AG10803 (cell line): ENCODE results near the gene ZBTB16.

ENCODE experiments used
- DNase-seq: peaks from one replicate; pipeline ENCODE4 v3.0.0; 2010; ENCODE audit warnings: low read depth
- H3K4me3 ChIP-seq: 2 replicates; pipeline ENCODE4 v1.5.1; 2011; ENCODE audit warnings: mild to moderate bottlenecking, low read length, control low read depth
- CTCF ChIP-seq: conservative IDR thresholded peaks from 2 replicates; pipeline ENCODE4 v1.5.1; 2011; ENCODE audit warnings: mild to moderate bottlenecking, low read length, control low read depth, inconsistent platforms

Gene ZBTB16

GRCh38 chr11:114129142-114129541 is 69.6 kb downstream of the ZBTB16 start:
- no peak for DNase-seq
- no peak for TF ChIP-seq CTCF
- H3K4me3 ChIP-seq: no peak overlapping the region

- no peak for TF ChIP-seq CTCF
- DNase-seq: no peak
- no peak overlapping the region for H3K4me3 ChIP-seq
Measured at GRCh38 chr11:114129699-114130098, 70.2 kb downstream of the ZBTB16 start.

GRCh38 chr11:114130115-114130576 is 70.6 kb downstream of the ZBTB16 start:
- no peak for DNase-seq
- no peak overlapping the region for H3K4me3 ChIP-seq
- no peak for TF ChIP-seq CTCF

DNA sequence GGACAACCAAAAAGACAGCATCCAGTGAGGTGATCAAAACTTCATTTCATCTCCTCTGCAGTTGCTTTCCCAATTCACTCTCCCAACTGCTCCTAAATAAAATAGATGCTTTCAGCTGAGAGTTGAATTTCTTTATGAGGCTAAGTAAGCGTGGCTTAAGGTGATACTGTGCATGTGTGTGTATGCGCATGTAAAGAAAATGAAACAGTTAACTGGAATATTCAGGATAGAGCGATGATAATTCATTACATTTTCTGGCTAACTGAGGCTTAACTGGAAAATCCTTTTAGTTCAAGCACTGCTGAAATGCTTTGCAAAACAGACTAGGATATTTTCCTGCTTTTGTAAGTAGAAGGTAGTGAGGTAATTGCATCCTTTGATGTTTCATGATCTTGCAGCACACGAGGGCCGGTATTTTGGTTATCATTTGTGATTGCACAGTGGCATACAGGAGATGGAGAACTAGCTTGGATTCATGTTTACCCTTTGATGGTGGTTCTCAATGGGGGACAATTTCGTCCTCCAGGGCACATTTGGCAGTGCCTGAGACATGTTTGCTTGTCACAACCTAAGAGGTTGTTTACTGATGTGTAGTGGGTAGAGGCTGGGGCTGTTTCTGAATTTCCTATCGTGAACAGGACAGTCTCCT is 71.2 kb downstream of the ZBTB16 start:
- TF ChIP-seq CTCF: no peak
- no peak overlapping the region for H3K4me3 ChIP-seq
- DNase-seq: no peak

DNA sequence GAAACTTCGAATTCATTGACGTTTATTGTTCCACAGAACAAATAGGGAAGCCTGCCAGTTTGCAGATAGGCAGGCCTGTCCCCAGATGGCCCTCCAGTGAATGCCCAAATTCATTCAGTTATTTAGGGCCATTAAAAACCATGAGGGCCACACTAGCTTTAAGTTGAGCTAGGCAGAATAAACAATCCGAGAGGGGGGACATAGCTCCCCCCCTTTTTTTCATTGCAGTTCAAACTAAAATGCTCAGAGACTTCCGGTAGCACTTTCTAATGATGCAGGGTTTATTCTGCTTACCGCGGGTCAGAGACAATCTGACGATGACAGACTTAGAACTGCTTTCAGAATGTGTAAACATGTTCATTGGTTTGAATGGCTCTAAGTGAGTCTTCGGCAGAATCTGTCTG is 72.0 kb downstream of the ZBTB16 start:
- no peak overlapping the region for H3K4me3 ChIP-seq
- no peak for DNase-seq
- TF ChIP-seq CTCF: no peak

DNA sequence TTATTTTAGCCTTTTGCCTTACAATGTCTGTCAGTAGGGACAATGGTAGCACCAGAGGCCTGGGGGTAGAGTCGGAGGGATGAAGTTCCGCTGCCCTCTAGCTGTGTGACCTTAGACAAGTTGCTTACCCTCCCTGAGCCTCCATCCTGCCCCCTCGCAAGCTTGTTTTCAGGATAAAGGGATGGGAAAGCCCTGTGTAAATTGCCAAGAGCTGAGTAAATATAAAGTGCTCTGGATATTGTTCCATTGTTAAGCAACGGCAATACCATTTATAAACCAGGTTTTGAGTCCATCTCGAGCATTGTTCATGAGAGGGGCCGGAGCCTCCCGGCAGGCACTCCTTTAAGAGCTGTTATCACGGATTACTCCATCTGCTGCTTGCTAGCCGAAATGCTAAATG is 72.9 kb downstream of the ZBTB16 start:
- no peak overlapping the region for H3K4me3 ChIP-seq
- no peak for DNase-seq

More for the DNA sequence above, 72.9 kb downstream of the ZBTB16 start:
- TF ChIP-seq CTCF: no peak
